ENCODE data around the gene DPEP2. TPM values are rescaled to one million over a fixed set of nuclear protein-coding genes. Genes with fewer than 3 reads are reported as not detected.

The DPEP2 gene
- total RNA-seq, 1 donor from 2014 or later = 1.0 TPM

GRCh38 chr16:67954421-67955196, 44.7 kb downstream of the DPEP2 start:
- H3K27me3 Mint-ChIP-seq (ENCODE audit: unreplicated experiment) = peaks cover 8% of the 10 kb centered on the region
- H3K4me3 Mint-ChIP-seq (ENCODE audit: unreplicated experiment) = no peak overlapping the region
- no peak for DNase-seq (ENCODE audit: low spot score)
- H3K36me3 Mint-ChIP-seq (ENCODE audit: low read depth, unreplicated experiment) = peaks cover 23% of the 10 kb centered on the region
- H3K4me1 Mint-ChIP-seq (ENCODE audit: unreplicated experiment) = no peaks in the 10 kb centered on the region
- H3K9me3 Mint-ChIP-seq (ENCODE audit: unreplicated experiment) = no peaks in the 10 kb centered on the region
- H3K27ac Mint-ChIP-seq (ENCODE audit: unreplicated experiment) = no peak overlapping the region
- TF ChIP-seq, protein P1, sequence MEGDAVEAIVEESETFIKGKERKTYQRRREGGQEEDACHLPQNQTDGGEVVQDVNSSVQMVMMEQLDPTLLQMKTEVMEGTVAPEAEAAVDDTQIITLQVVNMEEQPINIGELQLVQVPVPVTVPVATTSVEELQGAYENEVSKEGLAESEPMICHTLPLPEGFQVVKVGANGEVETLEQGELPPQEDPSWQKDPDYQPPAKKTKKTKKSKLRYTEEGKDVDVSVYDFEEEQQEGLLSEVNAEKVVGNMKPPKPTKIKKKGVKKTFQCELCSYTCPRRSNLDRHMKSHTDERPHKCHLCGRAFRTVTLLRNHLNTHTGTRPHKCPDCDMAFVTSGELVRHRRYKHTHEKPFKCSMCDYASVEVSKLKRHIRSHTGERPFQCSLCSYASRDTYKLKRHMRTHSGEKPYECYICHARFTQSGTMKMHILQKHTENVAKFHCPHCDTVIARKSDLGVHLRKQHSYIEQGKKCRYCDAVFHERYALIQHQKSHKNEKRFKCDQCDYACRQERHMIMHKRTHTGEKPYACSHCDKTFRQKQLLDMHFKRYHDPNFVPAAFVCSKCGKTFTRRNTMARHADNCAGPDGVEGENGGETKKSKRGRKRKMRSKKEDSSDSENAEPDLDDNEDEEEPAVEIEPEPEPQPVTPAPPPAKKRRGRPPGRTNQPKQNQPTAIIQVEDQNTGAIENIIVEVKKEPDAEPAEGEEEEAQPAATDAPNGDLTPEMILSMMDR (IDR thresholded peaks at IDR 0.05; ENCODE audit: unreplicated experiment) = no peak

GRCh38 chr16:67953641-67954375, 45.5 kb downstream of the DPEP2 start:
- Mint-ChIP-seq H3K27ac (ENCODE audit: unreplicated experiment) (no peak overlapping the region), H3K27me3 (ENCODE audit: unreplicated experiment) (peaks cover 7% of the 10 kb centered on the region), H3K4me3 (ENCODE audit: unreplicated experiment) (no peak overlapping the region), H3K4me1 (ENCODE audit: unreplicated experiment) (no peaks in the 10 kb centered on the region), H3K9me3 (ENCODE audit: unreplicated experiment) (no peaks in the 10 kb centered on the region), H3K36me3 (ENCODE audit: low read depth, unreplicated experiment) (peaks cover 23% of the 10 kb centered on the region)
- TF ChIP-seq, protein P1 (IDR thresholded peaks at IDR 0.05; ENCODE audit: unreplicated experiment) = no peak
- DNase-seq (ENCODE audit: low spot score) = no peak

DNA sequence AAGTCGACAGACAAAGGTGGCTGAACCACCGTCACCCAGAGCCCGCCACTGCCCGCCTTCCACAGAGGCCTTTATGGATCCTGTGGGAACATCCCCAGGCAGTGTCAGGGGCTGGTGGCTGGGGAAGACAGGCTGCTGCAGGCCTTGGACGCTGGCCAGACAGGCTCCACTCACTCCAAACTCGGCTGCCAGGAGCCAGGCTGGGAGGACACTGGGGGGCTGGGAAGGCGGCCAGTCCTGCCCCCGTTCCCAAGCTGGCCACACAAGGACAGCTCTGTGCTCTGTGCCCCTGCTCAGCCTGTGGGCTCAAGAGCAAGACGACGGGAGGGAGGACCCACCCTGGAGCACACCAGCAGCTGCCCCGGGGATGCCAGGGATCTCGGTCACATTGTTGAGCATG, 47.8 kb downstream of the DPEP2 start:
- no peak for DNase-seq (ENCODE audit: low spot score)
- Mint-ChIP-seq H3K9me3 (ENCODE audit: unreplicated experiment) (no peaks in the 10 kb centered on the region), H3K27me3 (ENCODE audit: unreplicated experiment) (peaks cover 4% of the 10 kb centered on the region), H3K36me3 (ENCODE audit: low read depth, unreplicated experiment) (peaks cover 17% of the 10 kb centered on the region), H3K4me1 (ENCODE audit: unreplicated experiment) (no peaks in the 10 kb centered on the region), H3K27ac (ENCODE audit: unreplicated experiment) (no peak overlapping the region), H3K4me3 (ENCODE audit: unreplicated experiment) (no peak overlapping the region)
- TF ChIP-seq, protein P1 (IDR thresholded peaks at IDR 0.05; ENCODE audit: unreplicated experiment) = no peak

- Mint-ChIP-seq H3K36me3 (ENCODE audit: low read depth, unreplicated experiment) (peaks cover 17% of the 10 kb centered on the region), H3K27me3 (ENCODE audit: unreplicated experiment) (peaks cover 5% of the 10 kb centered on the region), H3K4me3 (ENCODE audit: unreplicated experiment) (no peak overlapping the region), H3K9me3 (ENCODE audit: unreplicated experiment) (no peaks in the 10 kb centered on the region), H3K4me1 (ENCODE audit: unreplicated experiment) (no peaks in the 10 kb centered on the region), H3K27ac (ENCODE audit: unreplicated experiment) (no peak overlapping the region)
- TF ChIP-seq, protein P1 (IDR thresholded peaks at IDR 0.05; ENCODE audit: unreplicated experiment) = no peak
- DNase-seq (ENCODE audit: low spot score) = no peak
These were observed 48.9 kb downstream of the DPEP2 start for GRCh38 chr16:67950335-67950843.

DNA sequence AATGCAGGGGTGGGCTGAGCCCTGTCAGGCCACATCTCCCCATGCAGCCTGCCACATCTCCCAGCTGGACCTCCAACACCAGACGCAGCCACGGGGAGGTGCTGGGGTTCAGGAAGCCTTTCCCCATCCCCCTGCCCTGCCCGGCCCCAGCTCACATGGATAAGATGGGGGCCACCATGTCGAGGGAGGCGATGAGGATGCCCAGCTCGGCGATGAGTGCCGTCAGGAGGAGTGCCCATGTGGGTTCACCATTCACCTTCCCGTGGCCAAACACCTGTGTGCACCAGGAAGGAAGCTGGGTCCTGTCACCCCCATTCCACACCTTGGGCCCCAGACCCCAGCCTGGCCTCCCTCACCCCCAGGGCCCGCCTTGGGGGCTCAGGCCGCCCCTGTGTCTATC, 49.6 kb downstream of the DPEP2 start:
- H3K27ac Mint-ChIP-seq (ENCODE audit: unreplicated experiment) = no peak overlapping the region
- TF ChIP-seq, protein P1 (IDR thresholded peaks at IDR 0.05; ENCODE audit: unreplicated experiment) = no peak
- H3K4me1 Mint-ChIP-seq (ENCODE audit: unreplicated experiment) = no peaks in the 10 kb centered on the region
- H3K27me3 Mint-ChIP-seq (ENCODE audit: unreplicated experiment) = peaks cover 8% of the 10 kb centered on the region
- peaks cover 17% of the 10 kb centered on the region for H3K36me3 Mint-ChIP-seq (ENCODE audit: low read depth, unreplicated experiment)
- H3K9me3 Mint-ChIP-seq (ENCODE audit: unreplicated experiment) = no peaks in the 10 kb centered on the region
- no peak overlapping the region for H3K4me3 Mint-ChIP-seq (ENCODE audit: unreplicated experiment)
- DNase-seq (ENCODE audit: low spot score) = no peak

All from endothelial cell (in vitro differentiated cells).